HepG2 (cell line): ENCODE results near the gene RAB11FIP5. TPM values are rescaled to one million over a fixed set of nuclear protein-coding genes. Genes with fewer than 3 reads are reported as not detected.

Source experiments
- AHR ChIP-seq: IDR thresholded peaks from 2 replicates; pipeline ENCODE4 v1.6.1; 2018; ENCODE audit warnings: missing genetic modification reagents, missing compliant biosample characterization
- BCL3 ChIP-seq: sonication (generic); formaldehyde crosslinking; IDR thresholded peaks from 2 replicates; pipeline ENCODE4 v1.5.1; 2020; ENCODE audit warnings: mild to moderate bottlenecking, missing genetic modification reagents, moderate library complexity
- CBX1 ChIP-seq: IDR thresholded peaks from one replicate; pipeline ENCODE4 v1.6.1; 2016; ENCODE audit warnings: antibody characterized with exemption, low read depth
- DZIP1 ChIP-seq: sonication (generic); formaldehyde crosslinking; IDR thresholded peaks from 2 replicates; pipeline ENCODE4 v1.5.0; 2020; ENCODE audit warnings: mild to moderate bottlenecking, missing genetic modification reagents
- EZH2 ChIP-seq: conservative IDR thresholded peaks from 2 replicates; pipeline ENCODE4 v1.6.1; 2012; ENCODE audit warnings: mild to moderate bottlenecking, low read depth, low read length, moderate library complexity
- FOXP1 ChIP-seq, 2 experiments: fragments of 450-650 bp in 1 of 2; IDR thresholded peaks; 2 replicates each; pipeline ENCODE4 v1.6.1; 2017 to 2018; ENCODE audit warnings: antibody characterized with exemption in 1 of 2
- GFI1 ChIP-seq: sonication (generic); formaldehyde crosslinking; IDR thresholded peaks from 2 replicates; pipeline ENCODE4 v1.5.0; 2020; ENCODE audit warnings: missing genetic modification reagents, mild to moderate bottlenecking, borderline replicate concordance
- HNRNPUL1 ChIP-seq: fragments of 200-400 bp; formaldehyde crosslinking; IDR thresholded peaks from 2 replicates; pipeline ENCODE4 v1.6.1; 2017; ENCODE audit warnings: low read depth, mild to moderate bottlenecking, low read length, moderate library complexity
- KLF12 ChIP-seq: sonication (generic); formaldehyde crosslinking; IDR thresholded peaks from 2 replicates; pipeline ENCODE4 v1.4.0; 2020; ENCODE audit warnings: missing genetic modification reagents, borderline replicate concordance
- KLF6 ChIP-seq: IDR thresholded peaks from 2 replicates; pipeline ENCODE4 v1.8.0; 2016; ENCODE audit warnings: missing biosample characterization, missing genetic modification reagents
- MATR3 ChIP-seq: sonication (generic); formaldehyde crosslinking; IDR thresholded peaks from 2 replicates; pipeline ENCODE4 v1.4.0; 2020; ENCODE audit warnings: missing genetic modification reagents
- MAZ ChIP-seq, 2 experiments: sonication (generic) in 1 of 2; formaldehyde crosslinking in 1 of 2; IDR thresholded peaks; 2 replicates each; pipeline versions ENCODE4 v1.5.0 to v1.6.1; 2012 to 2020; ENCODE audit warnings: low read depth in 2 of 2, mild to moderate bottlenecking in 2 of 2, borderline replicate concordance in 1 of 2, improper control_type of control experiment in 1 of 2, low read length in 1 of 2, missing genetic modification reagents in 1 of 2, moderate library complexity in 1 of 2
- NFIB ChIP-seq: sonication (generic); formaldehyde crosslinking; IDR thresholded peaks from 2 replicates; pipeline ENCODE4 v1.9.0; 2021; ENCODE audit warnings: missing genetic modification reagents, mild to moderate bottlenecking, borderline replicate concordance
- STAG1 ChIP-seq: sonication (generic); formaldehyde crosslinking; IDR thresholded peaks from 2 replicates; pipeline ENCODE4 v1.4.0; 2020; ENCODE audit warnings: missing genetic modification reagents
- ZBTB20 ChIP-seq: sonication (generic); formaldehyde crosslinking; IDR thresholded peaks from 2 replicates; pipeline ENCODE4 v1.8.1; 2023; ENCODE audit warnings: missing genetic modification reagents, low read depth, mild to moderate bottlenecking, borderline replicate concordance
- ZMAT3 ChIP-seq: sonication (generic); formaldehyde crosslinking; conservative IDR thresholded peaks from 2 replicates; pipeline ENCODE4 v1.7.0; 2021; ENCODE audit warnings: missing genetic modification reagents
- ZNF24 ChIP-seq: fragments of 450-650 bp; IDR thresholded peaks from 2 replicates; pipeline ENCODE4 v1.6.1; 2017; ENCODE audit warnings: antibody characterized with exemption, mild to moderate bottlenecking
- ZNF576 ChIP-seq: sonication (generic); formaldehyde crosslinking; IDR thresholded peaks from 2 replicates; pipeline ENCODE4 v1.4.0; 2020; ENCODE audit warnings: mild to moderate bottlenecking, missing genetic modification reagents
- ZNF839 ChIP-seq: sonication (generic); formaldehyde crosslinking; IDR thresholded peaks from 2 replicates; pipeline ENCODE4 v1.4.0; 2020; ENCODE audit warnings: missing genetic modification reagents, mild to moderate bottlenecking, borderline replicate concordance
- polyA plus RNA-seq, 8 experiments: library from polyadenylated mRNA; depleted of rRNA in 3 of 8; stranded (reverse) in 7 of 8; unstranded in 1 of 8; fragments of >200 nt; fragmentation: Illumina TruSeq in 4 of 8; extraction: Trizol in 4 of 8; gene quantifications; 2 replicates each; pipeline versions ENCODE4 v1.2.1 to v1.2.3, GENCODE V29; 2011 to 2016; ENCODE audit warnings: low read depth in 4 of 8, missing spikeins in 1 of 8, mixed read lengths in 1 of 8; ENCODE audit not compliant: insufficient read depth in 1 of 8
- total RNA-seq, 5 experiments: library from RNA; depleted of rRNA; stranded (reverse); fragments of >200 nt; fragmentation: Illumina TruSeq; extraction: Trizol; gene quantifications; 2 replicates each; pipeline ENCODE4 v1.2.3, GENCODE V29; 2016; ENCODE audit warnings: low read depth in 1 of 5
- TF ChIP-seq, protein P1 (sequence below): sonication (generic); formaldehyde crosslinking; IDR thresholded peaks from 2 replicates; pipeline ENCODE4 v1.4.0; 2020; ENCODE audit warnings: missing genetic modification reagents

Gene RAB11FIP5
- total and polyA plus RNA-seq, 2 of the 13 experiments (the other 11 are each of a cell fraction or from before 2014, with no cell fraction given), result 9.4 to 22.9 TPM

GRCh38 chr2:73035899-73036711, 76.6 kb downstream of the RAB11FIP5 start (continued):
- 0 out of 2 replicates have a peak, but pooled peaks have one; percentile 4 for TF ChIP-seq NFIB
- no peak for TF ChIP-seq MATR3 (CRISPR knock-in tag)
- no peak for TF ChIP-seq AHR
- TF ChIP-seq MAZ (IDR thresholded peaks at IDR 0.05; ENCODE audit: borderline replicate concordance, low read depth, low read length), result 0 out of 2 replicates have a peak, but pooled peaks have one; percentile 19
- TF ChIP-seq MAZ (CRISPR knock-in tag; IDR thresholded peaks at IDR 0.05; ENCODE audit: low read depth), result no peak
- no peak for TF ChIP-seq EZH2
- no peak for TF ChIP-seq CBX1
- TF ChIP-seq, protein P1, sequence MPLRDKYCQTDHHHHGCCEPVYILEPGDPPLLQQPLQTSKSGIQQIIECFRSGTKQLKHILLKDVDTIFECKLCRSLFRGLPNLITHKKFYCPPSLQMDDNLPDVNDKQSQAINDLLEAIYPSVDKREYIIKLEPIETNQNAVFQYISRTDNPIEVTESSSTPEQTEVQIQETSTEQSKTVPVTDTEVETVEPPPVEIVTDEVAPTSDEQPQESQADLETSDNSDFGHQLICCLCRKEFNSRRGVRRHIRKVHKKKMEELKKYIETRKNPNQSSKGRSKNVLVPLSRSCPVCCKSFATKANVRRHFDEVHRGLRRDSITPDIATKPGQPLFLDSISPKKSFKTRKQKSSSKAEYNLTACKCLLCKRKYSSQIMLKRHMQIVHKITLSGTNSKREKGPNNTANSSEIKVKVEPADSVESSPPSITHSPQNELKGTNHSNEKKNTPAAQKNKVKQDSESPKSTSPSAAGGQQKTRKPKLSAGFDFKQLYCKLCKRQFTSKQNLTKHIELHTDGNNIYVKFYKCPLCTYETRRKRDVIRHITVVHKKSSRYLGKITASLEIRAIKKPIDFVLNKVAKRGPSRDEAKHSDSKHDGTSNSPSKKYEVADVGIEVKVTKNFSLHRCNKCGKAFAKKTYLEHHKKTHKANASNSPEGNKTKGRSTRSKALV, result no peak
- no peak for TF ChIP-seq ZBTB20 (CRISPR knock-in tag)
- TF ChIP-seq STAG1 (CRISPR knock-in tag), result peak; percentile 45
- no peak for TF ChIP-seq KLF12 (CRISPR knock-in tag)
- TF ChIP-seq DZIP1, result peak; percentile 4; the same call in 1 of the 2 replicates
- no peak for TF ChIP-seq HNRNPUL1
- TF ChIP-seq ZNF576 (CRISPR knock-in tag), result no peak
- TF ChIP-seq ZMAT3, result no peak
- no peak for TF ChIP-seq ZNF24
- TF ChIP-seq FOXP1 (IDR thresholded peaks at IDR 0.05), result no peak
- TF ChIP-seq FOXP1 (CRISPR knock-in tag; IDR thresholded peaks at IDR 0.05), result peak; percentile 64
- no peak for TF ChIP-seq BCL3 (CRISPR knock-in tag)
- TF ChIP-seq ZNF839, result no peak
- no peak for TF ChIP-seq KLF6
- no peak for TF ChIP-seq GFI1 (CRISPR knock-in tag)
